ENCODE data around the gene ANXA1.

ANXA1 gene, protein sequence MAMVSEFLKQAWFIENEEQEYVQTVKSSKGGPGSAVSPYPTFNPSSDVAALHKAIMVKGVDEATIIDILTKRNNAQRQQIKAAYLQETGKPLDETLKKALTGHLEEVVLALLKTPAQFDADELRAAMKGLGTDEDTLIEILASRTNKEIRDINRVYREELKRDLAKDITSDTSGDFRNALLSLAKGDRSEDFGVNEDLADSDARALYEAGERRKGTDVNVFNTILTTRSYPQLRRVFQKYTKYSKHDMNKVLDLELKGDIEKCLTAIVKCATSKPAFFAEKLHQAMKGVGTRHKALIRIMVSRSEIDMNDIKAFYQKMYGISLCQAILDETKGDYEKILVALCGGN

DNA sequence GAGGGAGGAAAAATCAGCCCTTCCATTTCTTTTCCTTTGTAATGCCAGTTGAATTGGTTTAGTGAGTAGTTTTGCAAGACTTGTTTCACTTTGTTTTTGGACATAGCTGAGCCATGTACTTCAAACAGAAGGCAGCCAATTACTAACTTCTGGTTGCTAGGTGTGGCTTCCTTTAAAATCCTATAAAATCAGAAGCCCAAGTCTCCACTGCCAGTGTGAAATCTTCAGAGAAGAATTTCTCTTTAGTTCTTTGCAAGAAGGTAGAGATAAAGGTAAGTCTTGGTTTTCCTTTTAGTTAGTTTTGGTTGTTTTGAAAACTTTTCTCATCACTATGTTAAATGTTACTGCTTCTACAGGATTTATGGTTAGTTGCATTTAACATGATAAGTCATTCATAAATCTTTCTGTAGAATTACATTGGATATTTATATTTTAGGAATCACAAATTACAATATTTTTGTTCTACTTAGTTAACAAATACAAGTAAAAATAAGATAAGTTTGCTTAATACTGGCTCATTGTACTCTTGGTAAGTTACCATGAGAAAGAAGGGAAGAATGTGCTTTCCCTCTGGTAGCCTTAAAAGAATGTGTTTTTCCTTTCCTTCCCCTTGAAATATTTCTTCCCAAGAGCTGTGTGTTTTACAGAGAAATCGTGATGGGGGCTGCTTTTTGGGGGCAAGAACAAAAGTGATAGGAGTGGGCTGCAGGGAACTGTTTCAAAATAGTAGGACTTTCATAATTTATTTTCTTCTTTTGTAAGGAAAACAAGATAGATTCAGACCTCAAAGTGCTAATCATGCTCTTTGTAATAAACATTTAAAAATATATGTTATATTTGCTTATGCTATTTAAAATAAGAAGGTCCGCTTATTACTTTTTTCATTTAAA lies at the start of gene ANXA1:
ANXA1 (plus strand) TSS at position 213 of the 890 bp plus-strand sequence. CDS start 6,671 bp downstream, outside the sequence.
- DNase-seq: no peak

DNA sequence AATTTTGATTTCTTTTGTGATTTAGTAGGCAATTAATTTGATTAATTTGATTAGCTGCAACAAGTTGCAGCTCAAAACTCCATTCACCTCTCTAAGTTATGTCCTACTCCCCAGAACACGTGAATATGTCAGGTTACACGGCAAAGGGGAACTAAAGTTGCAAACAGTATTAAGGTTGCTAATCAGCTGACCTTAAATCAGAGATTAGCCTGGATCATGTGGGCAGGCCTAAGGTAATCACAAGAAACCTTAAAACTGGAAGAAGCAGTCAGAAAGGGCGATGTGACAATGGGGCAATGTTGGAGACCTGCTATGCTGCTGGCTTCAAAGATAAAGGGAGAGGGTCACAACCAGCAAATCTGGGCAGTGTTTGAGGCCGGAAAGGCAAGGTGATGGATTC lies 47.3 kb upstream of the ANXA1 start:
- no peak for DNase-seq

GRCh38 chr9:73104921-73105320 lies 46.7 kb upstream of the ANXA1 start:
- DNase-seq: no peak

DNA sequence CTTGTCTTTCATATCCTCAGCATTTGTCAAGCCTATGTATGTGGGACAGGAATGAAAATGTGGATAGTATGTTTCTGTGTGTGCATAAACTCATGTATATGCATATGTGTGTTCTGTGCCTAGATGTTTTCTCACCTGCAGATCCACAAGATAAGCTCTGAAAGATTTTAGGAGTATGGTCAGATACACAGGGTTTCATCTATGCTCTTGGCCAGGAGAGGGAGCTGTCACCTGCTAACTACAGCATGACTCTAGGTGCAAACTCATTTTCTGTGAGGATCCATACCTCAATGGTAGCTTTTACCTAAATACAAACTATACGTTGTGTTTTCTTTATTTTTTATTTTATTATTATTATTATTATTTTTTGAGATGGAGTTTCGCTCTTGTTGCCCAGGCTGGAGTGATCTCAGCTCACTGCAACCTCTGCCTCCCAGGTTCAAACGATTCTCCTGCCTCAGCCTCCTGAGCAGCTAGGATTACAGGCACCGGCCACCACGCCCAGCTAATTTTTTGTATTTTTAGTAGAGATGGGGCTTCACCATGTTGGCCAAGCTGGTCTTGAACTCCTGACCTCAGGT lies 44.1 kb upstream of the ANXA1 start:
- DNase-seq: peak; percentile 11 to 45

- DNase-seq: no peak
These were observed 37.6 kb upstream of the ANXA1 start for GRCh38 chr9:73114058-73114457.

DNA sequence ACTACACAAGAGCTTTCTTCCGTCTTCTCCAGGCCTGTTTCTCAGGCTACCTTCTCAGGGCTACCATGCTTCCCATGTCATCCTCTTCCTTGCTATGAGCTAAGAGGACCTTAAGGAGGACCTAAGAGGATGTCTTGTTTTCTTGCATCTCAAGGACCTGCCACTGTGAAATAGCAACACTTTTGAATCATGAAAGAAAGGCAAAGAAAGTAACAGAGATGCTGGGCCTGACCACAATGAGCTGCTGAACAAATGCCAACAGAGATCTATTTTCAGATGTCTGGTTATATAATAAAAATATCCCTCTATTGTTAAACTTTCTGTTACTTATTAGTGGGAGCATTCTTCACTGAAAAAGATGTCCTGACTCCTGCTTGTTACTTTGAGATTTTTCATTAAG lies 36.7 kb upstream of the ANXA1 start:
- no peak for DNase-seq

DNA sequence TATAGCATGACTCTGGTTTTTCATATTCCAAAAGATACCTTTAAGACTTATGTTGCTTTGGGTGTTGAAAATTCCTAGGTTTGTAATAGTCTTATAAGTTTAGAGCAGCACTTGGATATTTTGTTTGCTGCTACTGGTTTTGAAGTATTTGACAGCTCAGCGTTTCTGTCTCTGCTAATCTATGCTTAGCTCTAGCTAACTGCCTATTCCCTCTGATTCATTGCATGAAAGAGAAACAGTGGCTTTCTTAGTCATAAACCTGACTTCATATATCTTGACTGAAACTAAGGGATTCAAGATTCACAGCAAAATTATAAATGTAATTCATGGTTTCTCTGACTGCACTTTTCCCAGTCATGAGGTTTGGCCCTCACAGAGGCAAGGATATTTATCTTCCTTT lies 35.6 kb upstream of the ANXA1 start:
- no peak for DNase-seq

DNA sequence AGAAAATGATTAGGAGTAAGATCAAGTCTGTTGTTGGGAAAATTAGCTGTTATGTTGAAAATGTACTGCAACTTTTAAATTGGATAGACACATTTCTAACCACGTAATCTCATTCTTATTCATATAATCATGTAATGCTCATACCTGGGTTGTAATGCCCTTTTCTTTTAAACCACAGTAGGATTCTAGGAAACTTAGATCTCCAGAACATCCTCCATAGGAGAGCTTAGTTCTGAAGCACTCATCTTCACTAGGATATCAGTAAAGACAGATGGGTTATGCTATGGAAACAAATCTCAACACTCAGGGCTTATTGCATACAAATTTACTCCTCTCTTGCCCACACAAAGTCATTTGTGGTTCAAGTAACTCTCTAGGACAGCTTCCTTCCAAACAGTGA lies 34.8 kb upstream of the ANXA1 start:
- DNase-seq: no peak

DNA sequence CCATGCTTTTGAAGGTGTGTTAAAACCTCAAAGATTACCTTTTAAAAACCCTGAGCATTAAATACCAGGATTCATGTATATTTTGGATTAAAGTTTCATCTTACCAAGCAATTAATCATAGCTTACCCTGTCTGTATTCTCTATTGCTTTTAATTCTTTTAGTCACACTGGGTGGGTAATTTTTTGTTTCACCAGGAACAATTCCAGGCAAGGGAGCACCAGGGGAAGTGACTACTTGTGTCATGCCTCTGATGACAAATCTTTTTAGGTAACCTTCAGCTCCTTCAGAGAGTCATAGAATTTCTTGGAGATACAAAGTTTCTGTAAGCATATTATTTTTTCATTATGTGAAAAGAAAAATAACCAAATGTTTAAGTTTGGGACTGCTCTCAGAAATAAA lies 33.4 kb upstream of the ANXA1 start:
- no peak for DNase-seq

DNA sequence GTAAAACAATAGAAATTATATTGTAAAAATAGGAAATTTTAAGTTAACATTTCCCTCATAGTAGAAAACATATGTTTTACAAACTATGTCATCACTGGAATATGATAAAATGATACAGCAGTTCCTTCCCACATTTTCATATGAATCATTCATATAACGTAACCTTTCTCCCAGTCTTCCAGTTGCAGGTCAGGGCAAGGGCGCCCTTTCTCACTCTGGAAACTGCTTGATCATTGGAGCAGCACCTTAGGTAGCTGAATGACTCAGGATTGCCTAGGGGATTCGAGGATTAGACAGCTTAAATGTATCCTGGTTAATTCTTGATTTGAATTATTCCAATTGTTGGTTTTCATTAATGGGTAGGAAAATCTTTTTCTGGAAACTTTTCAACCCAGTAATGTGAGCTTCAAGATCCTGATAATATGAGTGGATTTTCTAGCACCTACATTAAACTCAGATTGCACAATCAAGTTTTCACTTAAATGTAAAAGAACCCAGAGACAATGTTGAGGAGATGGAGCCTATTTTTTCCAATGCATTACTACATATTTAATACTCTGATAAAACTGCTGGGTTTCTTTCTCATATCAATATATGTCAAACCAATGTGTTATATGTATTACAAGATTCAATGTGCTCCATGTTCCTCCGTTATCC lies 32.6 kb upstream of the ANXA1 start:
- no peak for DNase-seq

GRCh38 chr9:73121375-73121935 lies 30.2 kb upstream of the ANXA1 start:
- no peak for DNase-seq

DNA sequence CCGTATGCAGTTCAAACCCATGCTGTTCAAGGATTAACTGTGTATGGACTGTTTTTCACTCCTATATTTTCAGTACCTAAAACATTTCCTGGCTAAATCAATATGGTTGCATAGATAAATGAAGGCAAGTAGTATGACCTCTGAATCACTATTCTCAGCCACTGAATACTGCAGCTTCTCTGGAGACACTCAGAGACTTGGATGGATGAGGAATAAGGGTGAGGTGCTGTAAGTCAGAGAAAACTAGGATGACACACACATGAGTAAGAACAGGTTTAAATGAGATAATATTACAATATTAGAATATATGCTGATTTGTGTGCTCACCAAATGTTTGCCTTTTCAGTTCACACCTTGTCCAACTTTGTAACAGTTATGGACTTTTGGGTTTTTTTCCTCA lies 26.0 kb upstream of the ANXA1 start:
- no peak for DNase-seq

DNA sequence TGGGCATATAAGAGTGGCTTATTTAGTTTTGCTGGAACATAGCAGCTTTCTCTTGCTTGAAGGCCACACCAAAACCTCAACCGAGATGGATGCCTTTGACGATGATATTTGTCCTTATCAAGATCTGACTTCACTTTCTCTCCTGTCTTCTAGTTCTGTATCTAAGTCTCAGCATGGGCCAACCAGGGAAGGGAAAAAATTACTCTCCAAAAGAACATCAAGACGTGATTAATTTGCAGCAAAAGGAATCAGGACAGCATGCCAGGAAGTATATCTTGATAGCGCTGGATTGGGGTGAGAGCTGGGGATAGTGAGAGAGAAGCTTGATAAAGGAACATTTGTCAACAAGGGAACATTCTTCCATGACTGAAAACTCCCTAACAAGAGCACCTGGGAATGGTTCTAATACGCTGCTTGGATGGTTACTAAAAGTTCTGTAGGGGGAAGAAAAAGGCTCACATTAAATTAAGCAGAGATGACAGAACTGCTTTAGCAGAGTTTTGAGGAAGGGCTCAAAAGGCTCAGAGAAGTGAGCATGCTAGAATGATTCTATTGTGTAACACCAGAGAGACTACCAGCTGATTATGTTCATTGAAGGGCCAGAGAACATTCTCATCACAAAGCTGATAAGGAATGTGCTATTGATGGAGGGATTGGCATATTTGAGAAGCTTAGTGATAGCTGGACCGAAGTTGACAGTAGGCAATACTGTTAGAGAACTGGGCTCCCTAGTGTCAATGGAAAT lies 21.6 kb upstream of the ANXA1 start:
- no peak for DNase-seq

DNA sequence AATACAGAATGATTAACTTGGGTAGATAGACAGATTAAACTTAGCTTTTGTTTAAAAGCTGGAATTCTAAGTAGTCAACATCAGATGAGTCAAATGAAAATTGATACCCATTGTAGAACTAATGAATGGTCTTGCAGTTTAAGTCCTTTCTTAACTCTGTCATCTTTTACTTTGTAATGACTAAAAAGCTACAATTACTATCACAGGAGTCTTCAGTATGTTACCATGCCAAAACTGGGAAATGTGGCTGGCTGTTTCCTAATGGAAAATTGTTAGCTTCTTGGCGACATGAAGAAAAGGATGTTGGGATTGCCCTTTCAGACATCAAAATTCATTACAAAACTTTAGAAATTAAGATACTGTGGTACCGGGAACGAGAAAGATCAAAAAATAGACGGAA lies 20.2 kb upstream of the ANXA1 start:
- no peak for DNase-seq

- peak; percentile 41 to 57 for DNase-seq
These were observed 19.5 kb upstream of the ANXA1 start for GRCh38 chr9:73132034-73132776.

DNA sequence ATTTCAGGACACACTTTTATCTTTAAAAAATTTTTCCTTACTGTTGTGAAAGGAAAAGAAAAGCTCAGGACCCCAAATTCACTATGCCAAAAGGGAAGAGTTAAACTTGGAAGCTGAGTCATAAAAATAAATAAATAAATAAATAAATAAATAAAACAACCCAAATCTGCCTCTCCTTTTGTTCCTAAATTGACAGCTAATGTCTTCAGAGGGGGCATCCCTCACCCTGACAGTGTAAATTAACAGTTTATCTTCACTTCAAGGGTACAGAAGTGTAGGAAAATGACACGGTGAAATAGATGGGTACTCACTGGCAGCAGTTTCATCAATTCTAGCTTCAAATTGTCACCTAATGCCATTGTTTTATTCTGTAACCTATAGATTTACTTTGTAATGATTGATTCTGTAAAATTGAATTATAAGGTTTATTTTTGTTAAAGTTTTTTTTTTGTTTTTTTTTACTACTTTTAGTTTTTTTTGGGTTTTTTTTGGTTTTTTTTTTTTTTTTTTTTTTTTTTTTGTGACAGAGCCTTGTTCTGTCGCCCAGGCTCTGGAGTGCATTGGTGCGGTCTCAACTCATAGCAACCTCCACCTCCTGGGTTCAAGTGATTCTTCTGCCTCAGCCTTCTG lies 18.5 kb upstream of the ANXA1 start:
- DNase-seq: no peak

DNA sequence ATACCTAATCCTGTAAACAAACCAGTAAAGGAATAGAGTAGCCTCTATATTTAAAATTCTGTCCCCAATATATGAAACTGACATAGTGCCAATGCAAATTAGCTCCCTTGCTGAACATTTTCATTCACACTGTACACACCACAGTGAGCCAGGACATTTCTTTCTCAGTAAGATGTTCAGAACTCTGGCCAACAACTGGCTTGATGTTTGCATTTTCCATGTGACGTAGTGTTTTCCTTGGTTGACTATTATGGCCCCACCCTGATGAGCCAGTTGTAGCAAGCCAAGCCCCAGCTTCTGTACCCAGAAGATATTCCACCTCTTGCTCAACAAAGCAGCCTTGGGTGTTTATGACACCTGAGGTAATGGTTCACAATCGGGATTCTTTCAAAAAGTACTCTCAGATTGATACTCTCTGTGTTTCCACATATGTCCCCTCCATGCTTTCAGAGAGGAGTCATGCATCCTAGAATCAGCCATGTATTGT lies 17.7 kb upstream of the ANXA1 start:
- no peak for DNase-seq

- DNase-seq: no peak
These were observed 16.3 kb upstream of the ANXA1 start for GRCh38 chr9:73135394-73135793.

- no peak for DNase-seq
These were observed 14.3 kb upstream of the ANXA1 start for GRCh38 chr9:73137286-73137899.

GRCh38 chr9:73137914-73138313 lies 13.8 kb upstream of the ANXA1 start:
- no peak for DNase-seq

Data from SHP77 (cell line).